Adrenal gland (tissue), 5 donors: ENCODE results near the gene SHMT2.

Experiments used
- CTCF ChIP-seq, 6 experiments: fragments of 450-650 bp in 4 of 6; fragments of 200-600 bp in 2 of 6; sonication (generic) in 1 of 6; IDR thresholded peaks; 1 replicate in 5 of 6; 2 replicates in 1 of 6; pipeline versions ENCODE4 v1.5.1 to v1.8.0; 2016 to 2021; ENCODE audit warnings: antibody characterized with exemption in 6 of 6, mild to moderate bottlenecking in 2 of 6, moderate library complexity in 1 of 6
- POLR2A ChIP-seq, 2 donors: fragments of 450-650 bp; IDR thresholded peaks; one replicate each; pipeline ENCODE4 v1.6.1; 2017; ENCODE audit warnings: antibody characterized with exemption in 2 of 2, mild to moderate bottlenecking in 2 of 2, moderate library complexity in 1 of 2
- donor health status: DM: no; HTN: no; CAD: no.

GRCh38 chr12:57224973-57225679, 4.4 kb upstream of the SHMT2 start:
- peak in 5 of 6 experiments; percentile 32 to 67 (median 54) for TF ChIP-seq CTCF (IDR thresholded peaks at IDR 0.05)
- no peak for TF ChIP-seq POLR2A (IDR thresholded peaks at IDR 0.05)
